Uterus (tissue), 2 donors: ENCODE measurements around the gene STOX2.

Source experiments
- POLR2A ChIP-seq, 2 donors: fragments of 450-650 bp; IDR thresholded peaks; one replicate each; pipeline ENCODE4 v1.6.1; 2016; ENCODE audit warnings: antibody characterized with exemption in 2 of 2, mild to moderate bottlenecking in 1 of 2, moderate library complexity in 1 of 2
- TF ChIP-seq, protein P1 (sequence below), 4 experiments: fragments of 200-600 bp in 2 of 4; fragments of 450-650 bp in 2 of 4; sonication (generic) in 2 of 4; IDR thresholded peaks; one replicate each; pipeline ENCODE4 v1.5.1; 2016 to 2019; ENCODE audit warnings: antibody characterized with exemption in 4 of 4, mild to moderate bottlenecking in 2 of 4, moderate library complexity in 1 of 4

DNA sequence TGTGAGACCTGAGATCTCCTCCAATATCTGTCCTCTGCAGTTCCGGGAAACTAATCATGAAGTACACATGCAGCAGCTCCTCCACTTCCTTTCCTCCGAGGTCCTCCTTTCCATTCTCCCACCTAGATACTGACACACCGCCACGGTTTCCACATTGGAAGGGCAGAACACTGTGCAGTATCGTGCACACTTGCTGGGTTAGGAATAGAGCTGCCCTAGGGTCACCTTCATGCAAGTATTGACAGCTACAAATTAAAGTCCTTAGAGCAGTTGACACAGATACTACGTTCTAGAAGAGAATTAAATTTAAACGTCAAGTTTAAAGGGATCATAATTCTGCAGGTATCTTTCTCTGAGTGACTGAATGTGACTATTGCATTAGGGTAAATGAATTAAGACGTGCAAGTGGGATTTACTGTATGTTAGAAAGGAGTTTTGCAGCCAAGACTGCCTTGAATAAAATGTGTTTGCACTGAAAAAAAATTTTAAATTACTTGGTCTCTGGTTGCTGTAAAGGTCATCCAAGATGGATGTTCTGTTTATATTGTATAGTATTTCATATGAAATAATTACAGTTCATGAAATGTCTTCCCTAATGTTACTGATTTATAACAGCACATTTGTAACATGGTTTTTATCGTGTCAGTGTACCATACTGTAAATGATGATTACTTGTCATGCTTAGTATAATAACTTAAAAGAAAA lies 117.7 kb downstream of the STOX2 start:
- TF ChIP-seq, protein P1, sequence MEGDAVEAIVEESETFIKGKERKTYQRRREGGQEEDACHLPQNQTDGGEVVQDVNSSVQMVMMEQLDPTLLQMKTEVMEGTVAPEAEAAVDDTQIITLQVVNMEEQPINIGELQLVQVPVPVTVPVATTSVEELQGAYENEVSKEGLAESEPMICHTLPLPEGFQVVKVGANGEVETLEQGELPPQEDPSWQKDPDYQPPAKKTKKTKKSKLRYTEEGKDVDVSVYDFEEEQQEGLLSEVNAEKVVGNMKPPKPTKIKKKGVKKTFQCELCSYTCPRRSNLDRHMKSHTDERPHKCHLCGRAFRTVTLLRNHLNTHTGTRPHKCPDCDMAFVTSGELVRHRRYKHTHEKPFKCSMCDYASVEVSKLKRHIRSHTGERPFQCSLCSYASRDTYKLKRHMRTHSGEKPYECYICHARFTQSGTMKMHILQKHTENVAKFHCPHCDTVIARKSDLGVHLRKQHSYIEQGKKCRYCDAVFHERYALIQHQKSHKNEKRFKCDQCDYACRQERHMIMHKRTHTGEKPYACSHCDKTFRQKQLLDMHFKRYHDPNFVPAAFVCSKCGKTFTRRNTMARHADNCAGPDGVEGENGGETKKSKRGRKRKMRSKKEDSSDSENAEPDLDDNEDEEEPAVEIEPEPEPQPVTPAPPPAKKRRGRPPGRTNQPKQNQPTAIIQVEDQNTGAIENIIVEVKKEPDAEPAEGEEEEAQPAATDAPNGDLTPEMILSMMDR (IDR thresholded peaks at IDR 0.05), result no peak
- no peak for TF ChIP-seq POLR2A (IDR thresholded peaks at IDR 0.05)
